ENCODE measurements around the gene SMIM26.

The SMIM26 gene

GRCh38 chr20:18609741-18610140, 42.5 kb downstream of the SMIM26 start:
- TF ChIP-seq ZFX (IDR thresholded peaks at IDR 0.05; ENCODE audit: borderline replicate concordance) = no peak
- TF ChIP-seq, protein P1, sequence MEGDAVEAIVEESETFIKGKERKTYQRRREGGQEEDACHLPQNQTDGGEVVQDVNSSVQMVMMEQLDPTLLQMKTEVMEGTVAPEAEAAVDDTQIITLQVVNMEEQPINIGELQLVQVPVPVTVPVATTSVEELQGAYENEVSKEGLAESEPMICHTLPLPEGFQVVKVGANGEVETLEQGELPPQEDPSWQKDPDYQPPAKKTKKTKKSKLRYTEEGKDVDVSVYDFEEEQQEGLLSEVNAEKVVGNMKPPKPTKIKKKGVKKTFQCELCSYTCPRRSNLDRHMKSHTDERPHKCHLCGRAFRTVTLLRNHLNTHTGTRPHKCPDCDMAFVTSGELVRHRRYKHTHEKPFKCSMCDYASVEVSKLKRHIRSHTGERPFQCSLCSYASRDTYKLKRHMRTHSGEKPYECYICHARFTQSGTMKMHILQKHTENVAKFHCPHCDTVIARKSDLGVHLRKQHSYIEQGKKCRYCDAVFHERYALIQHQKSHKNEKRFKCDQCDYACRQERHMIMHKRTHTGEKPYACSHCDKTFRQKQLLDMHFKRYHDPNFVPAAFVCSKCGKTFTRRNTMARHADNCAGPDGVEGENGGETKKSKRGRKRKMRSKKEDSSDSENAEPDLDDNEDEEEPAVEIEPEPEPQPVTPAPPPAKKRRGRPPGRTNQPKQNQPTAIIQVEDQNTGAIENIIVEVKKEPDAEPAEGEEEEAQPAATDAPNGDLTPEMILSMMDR (IDR thresholded peaks at IDR 0.05) = no peak
- H3K27ac ChIP-seq = no peak overlapping the region

DNA sequence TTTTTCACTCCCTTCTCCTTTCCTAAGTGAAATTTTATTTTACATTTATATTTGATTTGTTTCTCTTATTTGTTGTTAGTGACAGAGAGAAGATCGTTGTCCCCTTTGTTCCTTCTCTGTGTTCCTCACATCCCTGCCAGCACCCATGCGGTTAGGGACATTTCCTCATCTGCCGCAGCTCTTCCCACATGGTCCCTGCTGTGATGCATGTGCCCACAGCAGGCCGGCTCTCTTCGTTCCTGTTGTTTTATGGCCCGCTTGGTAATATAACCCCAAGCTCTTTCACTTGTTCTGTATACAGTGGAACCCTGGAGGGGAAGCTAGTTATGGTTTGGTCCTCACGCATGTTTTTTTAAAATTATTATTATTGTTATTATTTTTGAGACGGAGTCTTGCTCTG, 44.3 kb downstream of the SMIM26 start:
- no peak overlapping the region for H3K27ac ChIP-seq
- TF ChIP-seq, protein P1 (IDR thresholded peaks at IDR 0.05) = no peak
- TF ChIP-seq ZFX (IDR thresholded peaks at IDR 0.05; ENCODE audit: borderline replicate concordance) = no peak

DNA sequence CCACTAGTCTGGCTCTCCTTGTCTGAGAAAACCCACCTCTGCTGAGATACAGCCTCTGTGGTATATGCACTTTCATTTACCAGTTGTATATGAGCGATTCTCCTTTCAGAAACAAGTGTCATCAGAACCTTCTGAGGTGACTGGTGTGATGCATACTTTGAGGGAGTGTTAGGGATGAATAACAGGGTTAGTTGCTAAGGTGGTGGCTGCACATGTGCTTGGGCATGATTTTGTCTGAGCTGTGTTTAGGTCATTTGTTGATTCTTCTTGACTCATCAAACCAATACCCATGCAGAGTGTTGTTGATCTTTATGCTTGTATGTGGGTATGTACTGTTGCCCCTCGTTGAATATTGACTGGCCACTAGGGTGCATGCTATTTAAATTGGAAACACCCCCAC, 46.3 kb downstream of the SMIM26 start:
- H3K27ac ChIP-seq = no peak overlapping the region
- no peak for TF ChIP-seq ZFX (IDR thresholded peaks at IDR 0.05; ENCODE audit: borderline replicate concordance)
- TF ChIP-seq, protein P1 (IDR thresholded peaks at IDR 0.05) = no peak

DNA sequence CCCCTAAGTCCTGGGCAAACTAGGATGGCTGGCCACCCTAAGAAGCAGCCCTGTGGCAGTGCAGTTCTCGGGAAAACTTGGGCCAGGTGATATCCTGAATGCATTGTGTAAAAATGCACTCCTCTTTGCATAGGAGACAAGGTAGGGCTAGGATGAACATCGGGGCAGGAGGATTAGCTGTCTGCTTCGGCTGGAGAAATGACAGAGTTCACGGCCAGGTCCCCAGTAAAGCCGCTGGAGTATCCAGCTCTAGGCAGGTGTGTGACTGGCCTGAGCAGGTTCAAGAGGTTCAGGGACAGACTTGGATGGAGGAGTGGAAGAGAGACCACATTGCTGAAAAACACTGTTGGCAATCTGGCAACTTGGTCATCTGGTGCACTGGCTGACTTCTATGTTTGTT, 47.0 kb downstream of the SMIM26 start:
- no peak for TF ChIP-seq ZFX (IDR thresholded peaks at IDR 0.05; ENCODE audit: borderline replicate concordance)
- TF ChIP-seq, protein P1 (IDR thresholded peaks at IDR 0.05) = no peak
- no peak overlapping the region for H3K27ac ChIP-seq

DNA sequence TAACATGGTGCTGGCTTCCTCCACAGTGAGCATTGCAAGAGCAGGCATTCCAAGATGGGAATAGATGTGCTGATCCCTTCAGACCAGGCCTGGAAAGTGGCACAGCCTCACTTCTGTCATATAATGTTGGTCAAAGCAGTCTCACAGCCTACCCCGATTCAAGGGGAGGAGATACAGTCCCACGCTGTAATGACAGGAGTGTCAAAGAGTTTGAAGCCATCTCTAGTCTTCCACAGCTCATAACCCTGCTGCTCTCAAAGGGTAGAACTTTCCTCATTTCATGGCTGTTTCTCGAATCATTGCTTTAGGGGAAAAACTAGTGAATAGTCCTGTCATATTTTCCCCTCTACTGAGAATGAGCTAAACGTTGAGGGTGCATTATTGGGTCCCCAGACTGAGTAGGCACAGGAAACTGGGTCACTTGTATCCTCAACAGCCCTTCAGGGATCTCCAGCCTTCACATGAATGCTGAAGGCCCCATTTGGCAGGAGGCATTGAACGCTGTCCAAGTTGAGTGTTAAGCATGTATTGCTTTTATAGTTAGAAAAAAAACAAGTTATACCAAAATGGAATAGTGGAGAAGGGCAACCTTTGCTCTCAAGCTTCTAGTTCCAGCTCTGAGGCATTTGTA, 47.9 kb downstream of the SMIM26 start:
- H3K27ac ChIP-seq = peak overlapping the region; percentile 29; the same call in 1 of the 2 replicates
- TF ChIP-seq, protein P1 (IDR thresholded peaks at IDR 0.05) = no peak
- no peak for TF ChIP-seq ZFX (IDR thresholded peaks at IDR 0.05; ENCODE audit: borderline replicate concordance)
